Right lobe of liver (tissue), 4 donors: ENCODE data around the gene TNFRSF12A.

Source experiments
- CTCF ChIP-seq, 4 donors: fragments of 200-600 bp in 3 of 4; fragments of 450-650 bp in 1 of 4; IDR thresholded peaks; one replicate each; pipeline versions ENCODE4 v1.5.1 to v1.8.0; 2016 to 2022; ENCODE audit warnings: antibody characterized with exemption in 4 of 4, mild to moderate bottlenecking in 2 of 4
- POLR2A ChIP-seq: fragments of 450-650 bp; IDR thresholded peaks from one replicate; pipeline ENCODE4 v1.6.1; 2017; ENCODE audit warnings: antibody characterized with exemption, mild to moderate bottlenecking
- donor health status: DM: no; HTN: no; CAD: no.
- donor health status: DM: no; HTN: no; CAD: no.
- donor health status: DM: no; HTN: yes; CAD: no.

GRCh38 chr16:3050487-3050886 lies 30.3 kb downstream of the TNFRSF12A start:
- TF ChIP-seq CTCF (IDR thresholded peaks at IDR 0.05), result no peak
- TF ChIP-seq POLR2A, result no peak
